Upper lobe of right lung (tissue), 1 donor: Measurements from ENCODE around the gene GASK1A. TPM values are rescaled to one million over a fixed set of nuclear protein-coding genes. Genes with fewer than 3 reads are reported as not detected.
A peak's percentile ranks its signal among the peaks of the same experiment; 100 is the strongest.

Experiments
- ATAC-seq: fragments of 200-7000 bp; cut with Tn5 transposase; one replicate; pipeline ENCODE4 v1.9.1; 2020; ENCODE audit warnings: mild to moderate bottlenecking, moderate library complexity
- DNase-seq: peaks from one replicate; pipeline ENCODE4 v3.0.0-alpha.2; 2020
- H3K27ac ChIP-seq: fragments of 200-600 bp; one replicate; pipeline ENCODE4 v1.8.0; 2022
- H3K27me3 ChIP-seq: fragments of 200-600 bp; one replicate; pipeline ENCODE4 v1.8.0; 2022; ENCODE audit warnings: mild to moderate bottlenecking
- H3K36me3 ChIP-seq: fragments of 200-600 bp; one replicate; pipeline ENCODE4 v1.8.0; 2022
- H3K4me1 ChIP-seq: fragments of 200-600 bp; one replicate; pipeline ENCODE4 v1.8.0; 2022
- H3K4me3 ChIP-seq: fragments of 200-600 bp; one replicate; pipeline ENCODE4 v1.8.0; 2022; ENCODE audit warnings: mild to moderate bottlenecking
- H3K9me3 ChIP-seq: fragments of 200-600 bp; one replicate; pipeline ENCODE4 v1.8.0; 2022
- CTCF ChIP-seq: fragments of 200-600 bp; IDR thresholded peaks from one replicate; pipeline ENCODE4 v1.8.0; 2022; ENCODE audit warnings: antibody characterized with exemption
- intact Hi-C: fragments of 100-400 bp; cut with DNase I; formaldehyde crosslinking; loops from one replicate; pipeline ENCODE4 v1.11.0; 2022
- total RNA-seq: library from RNA; stranded (reverse); fragmentation: NEBNext Ultra II Directional; extraction: Animal tissue kit (Norgen Biotek cat#: 25700); gene quantifications from one replicate; pipeline ENCODE4 v1.2.1, GENCODE V29; 2021
- donor health status: DM: no; HTN: yes; CAD: no; lungs with severe emphysema.

Gene GASK1A
- total RNA-seq, 1 donor from 2014 or later, result 3.9 TPM

- DNase-seq (no peak), ATAC-seq (no peak)
- H3K4me3 ChIP-seq, result no peak overlapping the region
- no peaks in the 10 kb centered on the region for H3K9me3 ChIP-seq
- no peaks in the 10 kb centered on the region for H3K36me3 ChIP-seq
- peaks cover 5% of the 10 kb centered on the region for H3K4me1 ChIP-seq
- H3K27ac ChIP-seq, result no peak overlapping the region
- no peaks in the 10 kb centered on the region for H3K27me3 ChIP-seq
- intact Hi-C loops, result no loop called here
- no peak for TF ChIP-seq CTCF
Observed at GRCh38 chr3:42994595-42994994, 15.5 kb downstream of the GASK1A start.

- H3K9me3 ChIP-seq, result no peaks in the 10 kb centered on the region
- H3K36me3 ChIP-seq, result no peaks in the 10 kb centered on the region
- intact Hi-C loops, result no loop called here
- no peak for ATAC-seq
- H3K27ac ChIP-seq, result no peak overlapping the region
- no peak for TF ChIP-seq CTCF
- H3K27me3 ChIP-seq, result no peaks in the 10 kb centered on the region
- H3K4me3 ChIP-seq, result no peak overlapping the region
- DNase-seq, result no peak
- peaks cover 15% of the 10 kb centered on the region for H3K4me1 ChIP-seq
Observed at GRCh38 chr3:42996021-42996420, 16.9 kb downstream of the GASK1A start.

- no peaks in the 10 kb centered on the region for H3K9me3 ChIP-seq
- no peaks in the 10 kb centered on the region for H3K36me3 ChIP-seq
- intact Hi-C loops, result no loop called here
- DNase-seq (no peak), ATAC-seq (peak; percentile 14)
- no peak overlapping the region for H3K27ac ChIP-seq
- no peaks in the 10 kb centered on the region for H3K27me3 ChIP-seq
- H3K4me3 ChIP-seq, result no peak overlapping the region
- H3K4me1 ChIP-seq, result peaks cover 18% of the 10 kb centered on the region
- no peak for TF ChIP-seq CTCF
Observed at GRCh38 chr3:42996633-42997075, 17.5 kb downstream of the GASK1A start.

GRCh38 chr3:42999212-42999611 is 20.1 kb downstream of the GASK1A start:
- no peak for TF ChIP-seq CTCF
- Histone ChIP-seq H3K9me3 (no peaks in the 10 kb centered on the region), H3K27ac (peak overlapping the region; percentile 33), H3K27me3 (no peaks in the 10 kb centered on the region), H3K4me3 (no peak overlapping the region), H3K36me3 (no peaks in the 10 kb centered on the region), H3K4me1 (peaks cover 24% of the 10 kb centered on the region)
- ATAC-seq (no peak), DNase-seq (no peak)
- intact Hi-C loops, result no loop called here

- Histone ChIP-seq H3K36me3 (no peaks in the 10 kb centered on the region), H3K9me3 (no peaks in the 10 kb centered on the region), H3K27me3 (no peaks in the 10 kb centered on the region), H3K4me3 (no peak overlapping the region), H3K4me1 (peaks cover 24% of the 10 kb centered on the region), H3K27ac (peak overlapping the region; percentile 33)
- DNase-seq, result no peak
- TF ChIP-seq CTCF, result no peak
- no peak for ATAC-seq
- intact Hi-C loops, result no loop called here
Observed at GRCh38 chr3:42999632-43000031, 20.5 kb downstream of the GASK1A start.

GRCh38 chr3:43000387-43000786 is 21.3 kb downstream of the GASK1A start:
- no peak for DNase-seq
- no peaks in the 10 kb centered on the region for H3K36me3 ChIP-seq
- intact Hi-C loops, result no loop called here
- no peaks in the 10 kb centered on the region for H3K27me3 ChIP-seq
- no peak for TF ChIP-seq CTCF
- H3K27ac ChIP-seq, result peak overlapping the region; percentile 33
- no peaks in the 10 kb centered on the region for H3K9me3 ChIP-seq
- H3K4me1 ChIP-seq, result peaks cover 24% of the 10 kb centered on the region
- no peak for ATAC-seq
- no peak overlapping the region for H3K4me3 ChIP-seq
